ENCODE results near the gene CEND1. TPM values are rescaled to one million over a fixed set of nuclear protein-coding genes. Genes with fewer than 3 reads are reported as not detected.
A peak's percentile ranks its signal among the peaks of the same experiment; 100 is the strongest.

CEND1 gene
- total RNA-seq, 2 donors from 2014 or later: 0.18 to 1.6 TPM

DNA sequence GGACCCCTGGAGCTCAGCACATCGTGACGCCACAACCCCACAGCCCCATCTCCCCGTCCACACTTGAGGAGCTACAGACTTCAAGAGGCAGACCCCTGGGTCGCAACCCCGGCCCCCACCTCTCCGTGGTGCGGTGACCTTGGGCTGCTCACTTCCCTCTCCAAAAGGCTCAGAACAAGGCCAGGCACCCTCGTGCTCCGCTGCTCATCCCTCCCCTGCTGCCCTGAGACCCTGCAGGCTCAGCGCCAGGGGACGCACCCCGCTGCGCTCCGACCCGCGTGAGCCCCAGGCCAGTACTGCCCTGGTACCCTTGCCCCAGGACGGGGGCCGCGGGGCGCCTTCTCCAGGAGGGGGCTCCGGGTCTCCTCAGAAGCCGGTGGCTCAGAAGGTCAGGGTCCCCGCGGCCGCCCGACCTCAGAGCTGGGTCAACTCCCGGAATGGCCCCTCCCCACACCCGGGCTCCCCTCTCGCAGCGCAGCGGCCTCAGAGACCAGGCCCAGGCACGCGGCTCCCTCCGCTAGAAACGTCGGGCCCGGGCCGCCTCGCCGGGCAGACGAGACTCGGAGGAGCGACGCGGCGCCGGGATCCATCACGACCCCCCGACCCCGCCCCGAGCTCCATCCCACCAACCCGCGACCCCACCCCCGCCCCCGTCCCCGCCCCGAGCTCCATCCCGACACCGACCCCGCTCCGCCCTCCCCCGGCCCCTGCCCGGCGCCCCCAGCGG lies 13.2 kb downstream of the CEND1 start:
- Histone ChIP-seq H3K4me3 (peak overlapping the region; percentile 92 to 96), H3K9me3 (no peaks in the 10 kb centered on the region), H3K27me3 (replicated peaks; ENCODE audit: insufficient read depth) (no peaks in the 10 kb centered on the region), H3K4me1 (replicated peaks) (peaks cover 10% of the 10 kb centered on the region), H3K36me3 (no peaks in the 10 kb centered on the region), H3K27ac (peak overlapping the region; percentile 76 to 80)
- under 1% methylated on average over 39 of the region's 65 CpGs for WGBS
- DNase-seq (ENCODE audit: low spot score): no peak
- TF ChIP-seq, protein P1, sequence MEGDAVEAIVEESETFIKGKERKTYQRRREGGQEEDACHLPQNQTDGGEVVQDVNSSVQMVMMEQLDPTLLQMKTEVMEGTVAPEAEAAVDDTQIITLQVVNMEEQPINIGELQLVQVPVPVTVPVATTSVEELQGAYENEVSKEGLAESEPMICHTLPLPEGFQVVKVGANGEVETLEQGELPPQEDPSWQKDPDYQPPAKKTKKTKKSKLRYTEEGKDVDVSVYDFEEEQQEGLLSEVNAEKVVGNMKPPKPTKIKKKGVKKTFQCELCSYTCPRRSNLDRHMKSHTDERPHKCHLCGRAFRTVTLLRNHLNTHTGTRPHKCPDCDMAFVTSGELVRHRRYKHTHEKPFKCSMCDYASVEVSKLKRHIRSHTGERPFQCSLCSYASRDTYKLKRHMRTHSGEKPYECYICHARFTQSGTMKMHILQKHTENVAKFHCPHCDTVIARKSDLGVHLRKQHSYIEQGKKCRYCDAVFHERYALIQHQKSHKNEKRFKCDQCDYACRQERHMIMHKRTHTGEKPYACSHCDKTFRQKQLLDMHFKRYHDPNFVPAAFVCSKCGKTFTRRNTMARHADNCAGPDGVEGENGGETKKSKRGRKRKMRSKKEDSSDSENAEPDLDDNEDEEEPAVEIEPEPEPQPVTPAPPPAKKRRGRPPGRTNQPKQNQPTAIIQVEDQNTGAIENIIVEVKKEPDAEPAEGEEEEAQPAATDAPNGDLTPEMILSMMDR (IDR thresholded peaks at IDR 0.05): peak in 1 of 4 experiments; percentile 7
- TF ChIP-seq POLR2A (IDR thresholded peaks at IDR 0.05): no peak
- TF ChIP-seq POLR2AphosphoS5 (IDR thresholded peaks at IDR 0.05): no peak
- intact Hi-C loops (cut with DNase I): no loop called here

DNA sequence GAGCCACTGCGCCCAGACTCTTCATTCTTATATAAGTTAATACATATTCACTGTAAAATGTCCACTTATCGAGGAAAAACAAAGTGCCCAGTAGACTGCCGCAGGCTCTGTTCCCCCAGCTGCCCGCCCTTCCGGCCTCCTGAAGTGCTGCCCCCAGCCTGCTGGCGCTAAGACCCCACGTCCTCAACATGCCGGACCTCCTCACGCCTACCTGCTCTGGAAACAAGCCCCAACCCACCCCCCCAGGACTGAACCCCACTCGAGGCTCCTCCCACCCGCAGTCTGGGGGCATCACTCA lies 13.7 kb downstream of the CEND1 start:
- H3K4me3 ChIP-seq: peak overlapping the region; percentile 92 to 96
- peaks cover 10% of the 10 kb centered on the region for H3K4me1 ChIP-seq (replicated peaks)
- no peaks in the 10 kb centered on the region for H3K36me3 ChIP-seq
- intact Hi-C loops (cut with DNase I): no loop called here
- H3K27me3 ChIP-seq (replicated peaks; ENCODE audit: insufficient read depth): no peaks in the 10 kb centered on the region
- no peak for DNase-seq (ENCODE audit: low spot score)
- peak overlapping the region in 1 of 2 donors; percentile 76 for H3K27ac ChIP-seq
- H3K9me3 ChIP-seq: no peaks in the 10 kb centered on the region
- 31% methylated on average over 11 of the region's 11 CpGs for WGBS
- TF ChIP-seq POLR2A (IDR thresholded peaks at IDR 0.05): no peak
- no peak for TF ChIP-seq POLR2AphosphoS5 (IDR thresholded peaks at IDR 0.05)
- TF ChIP-seq, protein P1 (IDR thresholded peaks at IDR 0.05): no peak

DNA sequence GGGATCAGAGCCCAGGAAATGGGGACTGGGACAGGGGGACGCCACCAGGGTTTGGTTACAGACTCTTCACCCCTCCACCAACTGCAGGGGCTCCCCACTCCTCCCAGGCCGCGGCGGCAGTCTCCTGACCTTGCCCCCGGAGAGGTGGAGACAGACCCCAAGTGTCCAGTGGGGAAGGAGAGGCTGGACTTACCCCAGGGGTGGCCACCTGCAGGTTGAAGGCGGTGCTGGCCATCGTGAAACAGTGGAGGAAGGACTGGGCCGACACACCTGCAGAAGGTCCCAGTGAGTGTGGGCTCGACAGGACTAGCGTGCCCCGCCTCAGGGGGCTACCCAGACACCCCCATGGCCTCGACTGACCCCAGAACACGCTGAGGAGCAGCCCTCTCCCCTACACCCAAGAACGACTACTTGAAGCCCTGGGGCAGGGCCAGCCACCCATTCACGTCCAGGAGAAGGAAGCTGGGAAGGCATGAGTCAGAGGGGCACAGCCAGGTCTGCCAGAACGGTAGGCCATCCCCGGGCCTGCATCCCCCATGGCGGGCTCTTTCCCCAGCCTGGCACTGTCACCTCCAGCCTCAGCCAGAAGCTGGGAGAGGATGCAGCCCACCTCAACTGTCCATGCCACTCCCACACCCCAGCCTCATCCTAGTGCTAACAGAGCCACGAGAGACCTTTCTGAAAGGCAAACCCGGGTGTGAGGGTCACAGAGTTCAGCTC lies 14.9 kb downstream of the CEND1 start:
- intact Hi-C loops (cut with DNase I): no loop called here
- no peak for DNase-seq (ENCODE audit: low spot score)
- Histone ChIP-seq H3K27me3 (replicated peaks; ENCODE audit: insufficient read depth) (no peaks in the 10 kb centered on the region), H3K36me3 (peaks cover 0 to 7% of the 10 kb centered on the region in 2 donors), H3K27ac (no peak overlapping the region), H3K9me3 (no peaks in the 10 kb centered on the region), H3K4me1 (replicated peaks) (peaks cover 10% of the 10 kb centered on the region), H3K4me3 (no peak overlapping the region)
- WGBS: 66% methylated on average over 19 of the region's 20 CpGs
- TF ChIP-seq POLR2AphosphoS5 (IDR thresholded peaks at IDR 0.05) (no peak), POLR2A (IDR thresholded peaks at IDR 0.05) (no peak)
- TF ChIP-seq, protein P1 (IDR thresholded peaks at IDR 0.05): no peak

DNA sequence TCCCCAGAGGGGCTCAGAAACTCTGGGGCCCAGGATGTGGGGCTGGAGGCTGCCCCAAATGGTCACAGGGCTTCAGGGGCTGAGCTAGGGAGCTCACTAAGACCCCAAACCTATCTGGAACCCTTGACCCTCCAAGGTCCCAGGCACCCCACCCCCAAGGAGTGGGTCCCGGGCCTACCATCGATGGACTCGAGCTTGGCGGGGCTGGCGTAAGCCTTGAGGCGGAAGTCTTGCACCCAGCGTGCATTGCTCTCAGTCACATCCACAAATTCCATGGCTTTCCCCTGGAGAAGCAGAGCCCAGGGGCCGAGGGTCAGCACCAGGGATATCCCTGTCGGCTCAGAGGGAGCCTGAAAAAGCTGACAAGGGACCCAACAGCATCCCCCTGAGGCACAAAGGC lies 16.1 kb downstream of the CEND1 start:
- intact Hi-C loops (cut with DNase I): no loop called here
- H3K4me1 ChIP-seq (replicated peaks): peaks cover 10% of the 10 kb centered on the region

More for the DNA sequence above, 16.1 kb downstream of the CEND1 start:
- Histone ChIP-seq H3K36me3 (peaks cover 0 to 7% of the 10 kb centered on the region in 2 donors), H3K27me3 (replicated peaks; ENCODE audit: insufficient read depth) (no peaks in the 10 kb centered on the region), H3K9me3 (no peaks in the 10 kb centered on the region), H3K4me3 (no peak overlapping the region), H3K27ac (no peak overlapping the region)
- DNase-seq (ENCODE audit: low spot score): no peak
- TF ChIP-seq, protein P1 (IDR thresholded peaks at IDR 0.05): no peak
- TF ChIP-seq POLR2AphosphoS5 (IDR thresholded peaks at IDR 0.05) (no peak), POLR2A (IDR thresholded peaks at IDR 0.05) (no peak)
- 88% methylated on average over 9 of the region's 9 CpGs for WGBS

Data from prostate gland (tissue), 2 donors.